Uterus (tissue), 4 donors: Measurements from ENCODE around the gene TCP1. TPM values are rescaled to one million over a fixed set of nuclear protein-coding genes. Genes with fewer than 3 reads are reported as not detected.
A peak's percentile ranks its signal among the peaks of the same experiment; 100 is the strongest.

ENCODE experiments used
- DNase-seq, 2 donors: peaks; one replicate each; pipeline ENCODE4 v3.0.0-alpha.2; 2019 to 2020
- H3K27ac ChIP-seq, 2 donors: fragments of 200-600 bp; sonication (generic); 1 replicate in 1 of 2; 2 replicates in 1 of 2; pipeline ENCODE4 v1.5.1; 2016 to 2018
- H3K27me3 ChIP-seq, 2 donors: fragments of 200-600 bp; sonication (generic); one replicate each; pipeline ENCODE4 v1.5.1; 2018 to 2019; ENCODE audit warnings: control low read depth in 1 of 2
- H3K36me3 ChIP-seq, 2 donors: fragments of 200-600 bp; sonication (generic); one replicate each; pipeline ENCODE4 v1.5.1; 2019; ENCODE audit warnings: control low read depth in 1 of 2
- H3K4me1 ChIP-seq, 2 donors: fragments of 200-600 bp; sonication (generic); one replicate each; pipeline ENCODE4 v1.5.1; 2018 to 2019; ENCODE audit warnings: control low read depth in 1 of 2
- H3K4me3 ChIP-seq, 2 donors: fragments of 200-600 bp; sonication (generic); 1 replicate in 1 of 2; 2 replicates in 1 of 2; pipeline ENCODE4 v1.5.1; 2018 to 2019; ENCODE audit warnings: mild to moderate bottlenecking in 1 of 2
- H3K9me3 ChIP-seq, 2 donors: fragments of 200-600 bp; sonication (generic); one replicate each; pipeline ENCODE4 v1.5.1; 2019; ENCODE audit warnings: control low read depth in 1 of 2
- CTCF ChIP-seq, 4 experiments: fragments of 200-600 bp in 2 of 4; fragments of 450-650 bp in 2 of 4; sonication (generic) in 2 of 4; IDR thresholded peaks; one replicate each; pipeline ENCODE4 v1.5.1; 2016 to 2019; ENCODE audit warnings: antibody characterized with exemption in 4 of 4, mild to moderate bottlenecking in 2 of 4, moderate library complexity in 1 of 4
- POLR2A ChIP-seq, 2 donors: fragments of 450-650 bp; IDR thresholded peaks; one replicate each; pipeline ENCODE4 v1.6.1; 2016; ENCODE audit warnings: antibody characterized with exemption in 2 of 2, mild to moderate bottlenecking in 1 of 2, moderate library complexity in 1 of 2
- intact Hi-C: fragments of 100-400 bp; cut with DNase I; formaldehyde crosslinking; loops from one replicate; pipeline ENCODE4 v1.15.1; 2023; ENCODE audit warnings: low total_unique reads
- total RNA-seq, 4 donors: library from RNA; depleted of rRNA in 3 of 4; stranded (reverse); fragments of >200 nt in 3 of 4; gene quantifications; one replicate each; pipeline versions ENCODE4 v1.1.0 to v1.2.4, GENCODE V29; 2014 to 2023
- donor health status: DM: yes; HTN: yes; CAD: no.

The TCP1 gene
- 100 to 1,000 TPM; 109 to 241 (median 170) TPM for total RNA-seq

DNA sequence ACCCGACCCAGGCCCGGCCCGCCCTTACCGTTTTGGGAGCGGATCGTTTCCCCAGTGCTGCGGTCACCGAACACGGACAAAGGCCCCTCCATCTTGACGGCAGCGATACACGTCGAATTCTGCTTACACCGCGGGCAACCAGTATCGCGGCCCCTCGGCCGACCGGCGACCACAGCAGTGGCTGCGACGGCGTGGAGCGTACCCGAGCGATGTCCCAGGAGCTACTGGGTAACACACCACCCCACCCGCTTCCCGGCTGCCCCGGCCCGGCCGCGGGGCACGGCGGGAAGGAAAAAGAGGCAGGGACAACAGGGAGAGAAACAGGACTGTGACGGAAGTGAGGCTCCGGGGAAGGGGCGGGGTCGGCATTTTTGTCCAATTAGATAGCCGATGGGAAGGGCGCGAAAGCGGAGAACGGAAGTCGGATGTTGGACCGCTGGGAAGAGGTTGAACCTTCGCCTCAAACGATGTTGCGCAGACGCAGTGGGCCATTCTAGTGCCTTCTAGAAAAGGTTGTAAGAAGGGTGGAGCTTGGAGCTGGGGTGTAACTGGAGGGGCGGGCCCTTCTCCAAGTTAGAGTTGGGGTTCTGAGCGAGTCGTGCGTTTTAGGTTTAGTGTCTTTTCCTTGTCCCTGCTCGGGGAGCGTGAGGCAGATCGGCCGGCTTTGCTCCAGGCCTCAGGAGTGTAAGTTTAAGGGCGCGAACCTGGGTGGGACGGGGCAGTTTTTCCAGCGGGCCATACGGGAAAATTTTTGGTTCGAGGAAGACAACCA, at the start of gene TCP1:
Gene TCP1 (minus strand): TSS at position 226 of the 772 bp plus-strand sequence. CDS start 134 bp downstream, at position 92.
- Histone ChIP-seq H3K4me3 (peak within 1 kb of the TSS; percentile 92 to 99), H3K9me3 (no peaks in the 10 kb centered on the region), H3K36me3 (no peaks in the 10 kb centered on the region), H3K27ac (peak within 1 kb of the TSS; percentile 92 to 100), H3K27me3 (no peaks in the 10 kb centered on the region), H3K4me1 (peaks cover 21 to 23% of the 10 kb centered on the region in 2 donors)
- peak; percentile 96 for TF ChIP-seq POLR2A (IDR thresholded peaks at IDR 0.05)
- peak in 1 of 4 experiments; percentile 22 for TF ChIP-seq CTCF (IDR thresholded peaks at IDR 0.05)
- intact Hi-C loops: loop anchor here (5.0 kb wide), 1 partner anchor 97 kb away; the partner anchor contains the start of gene SOD2
- DNase-seq: peak; percentile 99 to 100

DNA sequence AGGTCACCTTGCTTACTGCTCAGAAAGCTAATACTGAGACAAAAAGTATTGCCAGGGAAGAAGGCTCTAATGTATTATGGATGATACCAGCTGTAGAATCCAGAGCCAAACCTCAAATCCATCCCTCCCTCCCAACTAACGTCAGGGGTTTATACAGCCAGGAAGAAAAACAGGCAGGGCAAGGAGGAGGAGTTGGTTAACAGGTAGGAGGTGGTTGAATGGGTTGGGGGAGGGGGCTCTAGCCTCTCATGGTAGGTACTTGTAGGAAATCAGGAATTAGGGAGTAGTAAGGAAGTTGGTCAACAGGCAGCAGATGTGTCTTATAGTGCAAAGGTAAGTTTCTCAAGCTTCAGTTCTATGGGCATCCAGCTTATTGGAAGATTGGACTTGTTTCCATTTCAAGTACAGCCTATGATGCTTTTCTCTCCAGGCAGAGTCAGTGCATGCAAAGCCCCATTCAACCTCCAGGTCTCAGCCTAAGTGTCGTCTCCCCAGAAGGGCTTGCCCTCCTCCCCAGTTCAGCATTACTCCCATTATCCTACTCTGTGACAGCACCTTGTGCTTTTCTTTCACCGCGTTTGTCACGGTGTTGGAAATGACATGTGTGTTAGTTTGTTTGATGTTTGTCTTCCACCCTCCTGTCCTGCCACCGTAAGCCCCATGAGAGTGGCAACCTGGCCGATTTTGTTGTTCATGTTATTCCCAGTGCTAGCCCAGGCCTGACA, 48.8 kb upstream of the TCP1 start:
- Histone ChIP-seq H3K4me3 (no peak overlapping the region), H3K9me3 (no peaks in the 10 kb centered on the region), H3K27me3 (no peaks in the 10 kb centered on the region), H3K36me3 (no peaks in the 10 kb centered on the region), H3K27ac (no peak overlapping the region), H3K4me1 (peaks cover 0 to 5% of the 10 kb centered on the region in 2 donors)
- no peak for DNase-seq
- no peak for TF ChIP-seq CTCF (IDR thresholded peaks at IDR 0.05)
- TF ChIP-seq POLR2A (IDR thresholded peaks at IDR 0.05): no peak
- intact Hi-C loops: no loop called here

- H3K4me3 ChIP-seq: no peak overlapping the region
- TF ChIP-seq POLR2A (IDR thresholded peaks at IDR 0.05) (no peak), CTCF (IDR thresholded peaks at IDR 0.05) (no peak)
- H3K36me3 ChIP-seq: no peaks in the 10 kb centered on the region
- no peaks in the 10 kb centered on the region for H3K27me3 ChIP-seq
- H3K27ac ChIP-seq: peak overlapping the region; percentile 90 to 92
- no peaks in the 10 kb centered on the region for H3K9me3 ChIP-seq
- H3K4me1 ChIP-seq: peaks cover 0 to 5% of the 10 kb centered on the region in 2 donors
- DNase-seq: no peak
- intact Hi-C loops: no loop called here
Observed at GRCh38 chr6:159837511-159837910, 48.1 kb upstream of the TCP1 start.

GRCh38 chr6:159836718-159837490, 47.5 kb upstream of the TCP1 start:
- DNase-seq: peak; percentile 62 to 71

More at GRCh38 chr6:159836718-159837490, 47.5 kb upstream of the TCP1 start:
- intact Hi-C loops: no loop called here
- Histone ChIP-seq H3K36me3 (no peaks in the 10 kb centered on the region), H3K27ac (peak overlapping the region; percentile 90 to 92), H3K4me1 (peaks cover 0 to 5% of the 10 kb centered on the region in 2 donors), H3K4me3 (peak overlapping the region; percentile 24 to 35), H3K27me3 (no peaks in the 10 kb centered on the region), H3K9me3 (no peaks in the 10 kb centered on the region)
- no peak for TF ChIP-seq CTCF (IDR thresholded peaks at IDR 0.05)
- no peak for TF ChIP-seq POLR2A (IDR thresholded peaks at IDR 0.05)
